NCI-H1417 treated with DMSO at 0.1 percent for 48 hours (cell line): ENCODE results near the gene BCR.

Experiments used
- DNase-seq: peaks from one replicate; lab custom pipeline; 2025; lab: John Stamatoyannopoulos, UW

BCR gene

GRCh38 chr22:23151827-23152226 lies 28.5 kb upstream of the BCR start:
- no peak for DNase-seq

- no peak for DNase-seq
These were observed 27.8 kb upstream of the BCR start for GRCh38 chr22:23152238-23153114.

GRCh38 chr22:23153994-23154393 lies 26.3 kb upstream of the BCR start:
- no peak for DNase-seq

GRCh38 chr22:23154461-23154860 lies 25.8 kb upstream of the BCR start:
- DNase-seq = no peak

GRCh38 chr22:23155143-23155542 lies 25.2 kb upstream of the BCR start:
- DNase-seq = no peak

- DNase-seq = no peak
These were observed 24.5 kb upstream of the BCR start for GRCh38 chr22:23155831-23156230.

GRCh38 chr22:23156286-23156685 lies 24.0 kb upstream of the BCR start:
- no peak for DNase-seq

GRCh38 chr22:23157560-23158515 lies 22.5 kb upstream of the BCR start:
- no peak for DNase-seq

- DNase-seq = no peak
These were observed 21.6 kb upstream of the BCR start for GRCh38 chr22:23158516-23159290.

GRCh38 chr22:23159291-23159630 lies 21.0 kb upstream of the BCR start:
- DNase-seq = no peak

GRCh38 chr22:23161029-23161428 lies 19.3 kb upstream of the BCR start:
- no peak for DNase-seq

GRCh38 chr22:23161574-23161973 lies 18.7 kb upstream of the BCR start:
- no peak for DNase-seq

GRCh38 chr22:23163665-23164064 lies 16.6 kb upstream of the BCR start:
- DNase-seq = no peak

- no peak for DNase-seq
These were observed 16.2 kb upstream of the BCR start for GRCh38 chr22:23164091-23164490.

- no peak for DNase-seq
These were observed 14.1 kb upstream of the BCR start for GRCh38 chr22:23166042-23166831.

GRCh38 chr22:23166841-23167616 lies 13.3 kb upstream of the BCR start:
- DNase-seq = no peak

- DNase-seq = no peak
These were observed 11.8 kb upstream of the BCR start for GRCh38 chr22:23168391-23169042.

GRCh38 chr22:23169043-23169406 lies 11.3 kb upstream of the BCR start:
- DNase-seq = no peak

GRCh38 chr22:23175817-23176644 lies 4.3 kb upstream of the BCR start:
- no peak for DNase-seq
